Type B pancreatic cell (in vitro differentiated cells): ENCODE results near the gene ACOXL. TPM values are rescaled to one million over a fixed set of nuclear protein-coding genes. Genes with fewer than 3 reads are reported as not detected.

ENCODE experiments used
- DNase-seq: peaks from one replicate; pipeline ENCODE4 v3.0.0; 2021; ENCODE audit warnings: mixed read lengths; ENCODE audit not compliant: unreplicated experiment; ENCODE audit errors: extremely low spot score
- H3K27ac Mint-ChIP-seq: 2 replicates; pipeline ENCODE4 v1.8.0; 2021; ENCODE audit warnings: mild to moderate bottlenecking, mixed read lengths
- H3K27me3 Mint-ChIP-seq: 2 replicates; pipeline ENCODE4 v1.8.0; 2021; ENCODE audit warnings: mixed read lengths
- H3K36me3 Mint-ChIP-seq: 2 replicates; pipeline ENCODE4 v1.8.0; 2021; ENCODE audit warnings: mixed read lengths
- H3K4me1 Mint-ChIP-seq: one replicate; pipeline ENCODE4 v1.8.0; 2021; ENCODE audit warnings: mixed read lengths; ENCODE audit not compliant: unreplicated experiment
- H3K4me3 Mint-ChIP-seq: 2 replicates; pipeline ENCODE4 v1.8.0; 2021; ENCODE audit warnings: mild to moderate bottlenecking, mixed read lengths
- H3K9me3 Mint-ChIP-seq: 2 replicates; pipeline ENCODE4 v1.8.0; 2021; ENCODE audit warnings: mixed read lengths
- total RNA-seq: library from RNA; stranded (reverse); gene quantifications from 2 replicates; pipeline ENCODE4 v1.2.1, GENCODE V29; 2021; ENCODE audit warnings: low replicate concordance
- TF ChIP-seq, protein P1 (sequence below): fragments of 200-600 bp; sonication (generic); conservative IDR thresholded peaks from 2 replicates; pipeline ENCODE4 v1.5.0; 2021; ENCODE audit warnings: antibody characterized with exemption, mild to moderate bottlenecking

ACOXL gene
- total RNA-seq, 1 donor from 2014 or later: 1.4 TPM

DNA sequence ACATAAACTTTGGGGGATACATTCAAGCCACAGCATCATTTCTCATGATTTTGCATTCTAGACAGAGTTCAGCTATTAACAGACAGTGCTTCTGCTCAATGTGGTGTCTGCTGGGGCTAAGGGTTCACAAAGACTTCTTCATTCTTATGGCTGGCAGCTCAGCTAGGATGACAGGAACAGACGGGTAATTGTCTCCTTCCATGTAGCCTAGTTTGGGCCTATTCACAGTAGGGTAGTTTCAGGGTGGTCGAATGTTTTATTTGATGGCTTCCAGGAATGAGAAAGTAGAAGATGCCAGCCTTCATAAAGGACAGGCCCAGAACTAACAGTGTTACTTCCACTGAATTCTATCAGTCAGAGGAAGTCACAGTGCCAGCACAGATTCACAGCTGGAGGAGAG is 362.3 kb downstream of the ACOXL start:
- H3K4me1 Mint-ChIP-seq: no peaks in the 10 kb centered on the region

DNA sequence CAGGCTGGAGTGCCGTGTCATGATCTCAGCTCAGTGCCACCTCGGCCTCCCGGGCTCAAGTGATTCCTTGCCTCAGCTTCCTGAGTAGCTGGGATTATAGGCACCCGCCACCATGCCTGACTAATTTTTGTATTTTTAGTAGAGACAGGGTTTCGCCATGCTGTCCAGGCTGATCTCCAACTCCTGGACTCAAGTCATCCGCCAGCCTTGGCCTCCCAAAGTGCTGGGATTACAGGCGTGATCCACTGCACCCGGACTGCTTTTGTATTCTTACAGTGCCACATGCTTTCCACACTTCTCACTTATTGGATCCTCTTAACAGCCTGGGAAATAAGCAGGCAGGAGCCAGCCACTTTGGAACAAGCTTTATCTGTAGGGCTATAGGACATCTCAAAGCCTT is 363.1 kb downstream of the ACOXL start:
- Mint-ChIP-seq H3K4me1 (peaks cover 4% of the 10 kb centered on the region), H3K27me3 (peaks cover 8% of the 10 kb centered on the region), H3K27ac (no peak overlapping the region), H3K9me3 (no peaks in the 10 kb centered on the region), H3K4me3 (no peak overlapping the region), H3K36me3 (no peaks in the 10 kb centered on the region)
- TF ChIP-seq, protein P1, sequence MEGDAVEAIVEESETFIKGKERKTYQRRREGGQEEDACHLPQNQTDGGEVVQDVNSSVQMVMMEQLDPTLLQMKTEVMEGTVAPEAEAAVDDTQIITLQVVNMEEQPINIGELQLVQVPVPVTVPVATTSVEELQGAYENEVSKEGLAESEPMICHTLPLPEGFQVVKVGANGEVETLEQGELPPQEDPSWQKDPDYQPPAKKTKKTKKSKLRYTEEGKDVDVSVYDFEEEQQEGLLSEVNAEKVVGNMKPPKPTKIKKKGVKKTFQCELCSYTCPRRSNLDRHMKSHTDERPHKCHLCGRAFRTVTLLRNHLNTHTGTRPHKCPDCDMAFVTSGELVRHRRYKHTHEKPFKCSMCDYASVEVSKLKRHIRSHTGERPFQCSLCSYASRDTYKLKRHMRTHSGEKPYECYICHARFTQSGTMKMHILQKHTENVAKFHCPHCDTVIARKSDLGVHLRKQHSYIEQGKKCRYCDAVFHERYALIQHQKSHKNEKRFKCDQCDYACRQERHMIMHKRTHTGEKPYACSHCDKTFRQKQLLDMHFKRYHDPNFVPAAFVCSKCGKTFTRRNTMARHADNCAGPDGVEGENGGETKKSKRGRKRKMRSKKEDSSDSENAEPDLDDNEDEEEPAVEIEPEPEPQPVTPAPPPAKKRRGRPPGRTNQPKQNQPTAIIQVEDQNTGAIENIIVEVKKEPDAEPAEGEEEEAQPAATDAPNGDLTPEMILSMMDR: no peak
- no peak for DNase-seq

More for the DNA sequence above, 362.3 kb downstream of the ACOXL start:
- no peak overlapping the region for H3K4me3 Mint-ChIP-seq
- H3K27me3 Mint-ChIP-seq: peaks cover 10% of the 10 kb centered on the region
- no peaks in the 10 kb centered on the region for H3K9me3 Mint-ChIP-seq
- H3K36me3 Mint-ChIP-seq: no peaks in the 10 kb centered on the region
- no peak for DNase-seq
- TF ChIP-seq, protein P1: no peak
- H3K27ac Mint-ChIP-seq: no peak overlapping the region

DNA sequence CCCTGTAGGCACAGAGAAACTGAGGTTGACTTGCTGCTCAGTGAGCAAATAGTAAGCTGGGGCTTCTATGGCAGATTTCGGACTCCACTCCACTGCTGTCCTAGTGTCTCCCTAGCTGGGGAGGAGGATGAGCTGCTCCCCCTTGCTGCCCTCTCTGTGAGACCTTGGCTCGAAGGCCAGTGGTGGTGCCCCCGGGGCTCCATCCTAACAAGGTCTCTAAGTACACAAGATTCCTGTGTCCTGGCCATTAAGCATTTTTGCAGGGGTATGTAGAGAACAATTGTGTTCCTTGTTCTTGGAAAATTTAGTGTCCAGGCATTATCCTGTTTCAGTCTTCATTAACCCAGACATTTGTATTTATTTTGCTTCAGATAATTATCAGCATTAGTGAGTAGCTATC is 367.0 kb downstream of the ACOXL start:
- TF ChIP-seq, protein P1: no peak
- DNase-seq: no peak
- H3K9me3 Mint-ChIP-seq: no peaks in the 10 kb centered on the region
- no peak overlapping the region for H3K27ac Mint-ChIP-seq
- H3K27me3 Mint-ChIP-seq: peaks cover 3% of the 10 kb centered on the region
- no peaks in the 10 kb centered on the region for H3K36me3 Mint-ChIP-seq
- no peak overlapping the region for H3K4me3 Mint-ChIP-seq
- H3K4me1 Mint-ChIP-seq: peaks cover 4% of the 10 kb centered on the region

DNA sequence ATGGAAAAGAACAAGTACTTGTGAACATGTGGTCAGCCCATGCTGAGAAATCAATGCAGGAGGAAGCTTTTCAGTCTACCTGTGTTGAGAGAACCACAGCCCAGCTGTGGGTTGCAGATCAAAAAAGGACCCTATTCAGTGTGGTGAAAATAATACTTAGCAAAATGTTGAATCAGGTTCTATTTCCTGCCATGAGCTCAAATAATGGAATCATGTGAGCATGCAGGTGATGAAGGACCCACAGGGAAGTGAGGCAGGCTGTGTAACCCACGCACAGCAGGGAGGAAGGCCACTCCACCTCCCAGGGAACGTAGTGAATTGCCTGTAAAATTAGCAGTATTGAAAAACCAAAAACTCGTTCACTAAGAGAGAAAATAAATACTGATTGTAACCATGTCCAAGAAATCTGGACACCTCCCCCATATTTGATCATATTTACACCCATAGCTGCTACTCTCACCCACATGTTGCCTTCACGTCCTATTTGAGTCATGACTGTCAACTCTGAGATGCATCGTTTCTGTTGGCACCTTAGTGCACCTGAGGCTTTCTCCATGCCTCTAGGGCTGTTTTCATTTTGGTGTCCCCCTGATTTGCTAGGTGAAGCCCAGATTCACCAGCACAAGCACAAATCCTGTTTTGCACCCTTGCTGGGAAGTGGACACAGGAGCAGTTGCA is 367.9 kb downstream of the ACOXL start:
- Mint-ChIP-seq H3K4me3 (no peak overlapping the region), H3K4me1 (peaks cover 4% of the 10 kb centered on the region), H3K9me3 (no peaks in the 10 kb centered on the region), H3K27me3 (peaks cover 3% of the 10 kb centered on the region), H3K36me3 (no peaks in the 10 kb centered on the region), H3K27ac (no peak overlapping the region)
- TF ChIP-seq, protein P1: no peak
- DNase-seq: no peak

DNA sequence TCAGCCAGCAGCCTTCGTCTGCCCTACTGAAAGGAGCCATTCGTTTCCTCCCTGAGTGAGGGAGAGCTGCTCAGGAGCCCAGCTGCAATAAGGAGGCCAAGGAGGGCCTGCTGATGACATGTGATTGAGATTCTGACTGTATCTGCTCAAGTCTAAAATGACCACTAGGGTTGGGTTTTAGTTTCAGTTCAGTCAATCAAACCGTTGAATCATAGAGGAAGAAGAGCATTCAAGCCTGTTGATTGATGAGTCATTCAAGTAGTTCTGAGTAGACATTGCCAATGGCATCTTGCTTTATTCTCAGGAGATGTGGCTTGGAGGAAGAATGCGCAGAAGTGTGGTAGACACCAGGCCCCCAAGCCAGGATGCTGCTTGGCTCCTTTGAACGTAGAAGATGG is 368.4 kb downstream of the ACOXL start:
- Mint-ChIP-seq H3K27me3 (peaks cover 3% of the 10 kb centered on the region), H3K9me3 (no peaks in the 10 kb centered on the region), H3K27ac (no peak overlapping the region), H3K4me3 (no peak overlapping the region), H3K4me1 (peaks cover 4% of the 10 kb centered on the region), H3K36me3 (no peaks in the 10 kb centered on the region)
- no peak for DNase-seq
- TF ChIP-seq, protein P1: peak; percentile 54

DNA sequence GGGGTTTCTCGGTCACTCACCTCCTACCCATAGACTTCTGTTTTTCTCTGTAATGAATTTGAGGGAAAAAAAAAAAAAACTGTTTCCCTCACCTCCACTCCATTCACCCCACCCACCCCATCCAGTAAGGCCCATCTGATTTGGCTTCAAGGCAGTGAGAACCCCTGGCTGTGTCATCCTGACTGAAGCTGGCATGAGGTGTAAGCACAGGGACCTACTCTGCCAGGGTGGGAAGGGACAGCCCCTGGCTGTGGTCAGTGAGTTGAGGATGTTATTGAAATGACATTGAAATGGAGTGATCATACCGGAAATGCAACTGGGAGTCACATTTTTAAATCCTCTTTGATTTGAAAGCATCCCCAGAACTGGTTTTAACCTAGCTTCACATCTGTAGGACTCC is 369.2 kb downstream of the ACOXL start:
- Mint-ChIP-seq H3K4me1 (peaks cover 4% of the 10 kb centered on the region), H3K9me3 (no peaks in the 10 kb centered on the region), H3K36me3 (no peaks in the 10 kb centered on the region), H3K4me3 (no peak overlapping the region), H3K27me3 (peaks cover 3% of the 10 kb centered on the region), H3K27ac (no peak overlapping the region)
- TF ChIP-seq, protein P1: no peak
- DNase-seq: no peak
